HG03066 (cell line): ENCODE measurements around the gene ZBTB48.
"Not testable (repeated sequence)": the region's sequence is repeated elsewhere in the genome, so short reads cannot be mapped to it uniquely, and the experiment has no call there.

Experiments
- ATAC-seq: cut with Tn5 transposase; IDR thresholded peaks from one replicate; pipeline ENCODE4 v1.9.1; 2021; ENCODE audit warnings: low read depth; ENCODE audit not compliant: unreplicated experiment

Gene ZBTB48

DNA sequence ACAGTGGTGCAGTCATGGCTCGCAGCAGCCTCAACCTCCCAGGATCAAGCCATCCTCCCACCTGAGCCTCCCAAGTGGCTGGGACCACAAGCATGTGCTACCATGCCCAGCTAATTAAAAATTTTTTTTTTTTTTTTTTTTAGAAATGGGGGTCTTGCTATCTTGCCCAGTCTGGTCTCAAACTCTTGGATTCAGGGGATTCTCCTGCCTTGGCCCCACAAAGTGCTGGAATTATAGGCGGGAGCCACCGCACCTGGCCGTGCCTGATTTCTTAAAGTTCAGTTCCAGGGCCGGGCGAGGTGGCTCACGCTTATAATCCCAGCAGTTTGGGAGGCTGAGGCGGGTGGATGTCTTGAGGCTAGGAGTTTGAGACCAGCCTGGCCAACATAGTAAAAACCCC lies 51.3 kb downstream of the ZBTB48 start:
- no peak for ATAC-seq

DNA sequence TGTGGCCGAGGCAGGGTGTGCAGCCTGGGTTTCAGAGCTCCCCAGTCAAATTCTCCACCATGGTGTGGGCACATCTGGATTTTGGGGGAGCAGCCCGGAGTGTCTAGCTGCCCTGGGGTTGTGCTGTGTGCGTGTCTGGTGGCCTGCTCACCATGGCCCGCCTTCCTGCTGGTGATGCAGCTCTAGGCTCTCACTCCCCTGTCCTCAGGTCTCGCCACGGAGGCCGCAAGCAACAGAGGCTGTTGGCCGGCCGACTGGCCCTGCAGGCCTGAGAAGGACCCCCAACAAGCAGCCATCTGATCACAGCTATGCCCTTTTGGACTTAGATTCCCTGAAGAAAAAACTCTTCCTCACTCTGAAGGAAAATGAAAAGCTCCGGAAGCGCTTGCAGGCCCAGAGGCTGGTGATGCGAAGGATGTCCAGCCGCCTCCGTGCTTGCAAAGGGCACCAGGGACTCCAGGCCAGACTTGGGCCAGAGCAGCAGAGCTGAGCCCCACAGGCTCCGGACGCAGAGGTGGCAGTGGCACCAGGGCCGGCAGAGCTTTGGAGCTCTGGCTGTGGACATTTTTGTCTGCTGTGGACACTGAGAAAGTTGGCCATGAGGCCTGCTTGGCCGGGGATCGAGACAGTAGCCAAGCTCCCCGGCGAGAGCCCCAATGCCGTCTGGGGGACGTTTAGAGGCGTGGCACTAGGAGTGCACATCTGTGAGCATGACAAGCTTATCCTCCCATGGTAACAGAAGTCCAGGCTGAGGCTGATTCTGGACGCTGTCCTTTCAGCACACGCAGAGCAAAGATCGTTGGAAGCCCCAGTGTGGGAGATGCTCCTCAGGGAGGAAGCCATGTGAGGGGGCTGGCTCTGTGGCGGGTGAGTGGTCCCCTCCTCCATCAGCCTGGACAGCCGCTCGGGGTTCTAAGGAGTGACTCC lies 53.1 kb downstream of the ZBTB48 start:
- ATAC-seq = no peak

DNA sequence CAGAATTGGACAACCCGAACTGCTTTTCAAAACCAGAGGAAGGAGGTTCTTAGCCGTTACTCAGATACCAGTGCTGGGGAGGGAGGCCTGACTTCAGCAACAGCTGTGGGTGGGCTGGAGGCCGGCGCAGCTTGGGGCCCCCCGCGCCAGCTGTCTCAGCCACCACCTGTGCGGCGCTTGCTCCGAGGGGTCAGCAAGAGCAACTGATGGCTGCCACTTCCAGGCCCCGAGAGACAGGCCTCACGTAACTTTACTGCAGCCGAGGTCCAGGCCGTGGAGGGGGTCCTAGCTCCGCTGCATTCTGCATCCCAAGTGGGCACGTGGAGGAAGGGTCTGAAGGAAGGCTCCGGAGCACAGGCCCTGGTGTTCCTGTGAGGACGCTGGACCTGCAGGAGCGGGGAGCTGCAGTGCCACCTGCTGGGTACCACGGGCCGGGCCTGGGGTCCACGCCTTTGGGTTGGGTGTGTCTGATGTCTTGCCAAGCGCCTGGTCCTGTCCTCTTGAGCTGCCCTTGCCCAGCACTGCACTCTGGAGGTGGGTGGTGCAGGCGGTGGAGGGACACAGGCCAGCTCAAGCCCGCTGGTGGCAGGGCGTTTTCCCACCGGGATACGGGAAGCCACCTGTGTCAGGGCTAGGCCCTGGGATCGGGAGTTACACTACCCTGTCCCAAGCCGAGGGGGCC lies 54.7 kb downstream of the ZBTB48 start:
- no peak for ATAC-seq

DNA sequence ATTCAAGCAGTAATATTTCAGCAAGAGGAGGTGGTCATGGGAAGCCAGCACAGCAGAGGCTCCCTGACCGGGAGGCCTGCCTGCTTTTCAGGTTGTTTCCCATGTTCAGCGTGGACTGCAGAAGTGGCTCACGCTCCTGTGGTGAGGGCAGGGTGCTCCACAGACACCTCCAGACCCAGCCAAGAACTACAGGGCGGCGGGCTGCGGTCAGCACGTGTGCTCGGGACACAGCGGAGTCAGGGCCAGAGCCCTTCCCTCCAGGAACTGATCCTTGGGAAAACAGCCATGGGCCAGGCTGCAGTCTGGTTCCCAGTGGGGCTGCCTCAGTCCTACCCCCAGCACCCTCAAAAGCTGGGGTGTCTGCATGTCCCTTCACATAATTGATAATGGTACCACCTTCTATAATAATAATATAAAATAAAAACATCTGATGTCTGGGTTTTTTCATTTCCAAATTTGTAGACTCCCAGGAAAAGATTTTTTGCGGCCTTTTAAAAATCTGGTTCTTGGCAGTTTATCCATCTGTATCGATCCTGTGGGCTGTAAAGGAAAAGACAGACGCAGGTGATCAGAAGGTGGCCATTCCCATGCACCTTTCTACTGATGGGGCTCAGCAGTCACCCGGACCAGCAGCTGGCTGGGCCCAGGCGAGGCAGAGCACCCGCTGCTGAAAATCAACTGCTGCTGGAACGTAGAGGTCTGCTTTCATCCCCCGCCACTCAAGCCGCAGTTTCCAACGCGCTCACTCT lies 55.5 kb downstream of the ZBTB48 start:
- ATAC-seq = no peak

DNA sequence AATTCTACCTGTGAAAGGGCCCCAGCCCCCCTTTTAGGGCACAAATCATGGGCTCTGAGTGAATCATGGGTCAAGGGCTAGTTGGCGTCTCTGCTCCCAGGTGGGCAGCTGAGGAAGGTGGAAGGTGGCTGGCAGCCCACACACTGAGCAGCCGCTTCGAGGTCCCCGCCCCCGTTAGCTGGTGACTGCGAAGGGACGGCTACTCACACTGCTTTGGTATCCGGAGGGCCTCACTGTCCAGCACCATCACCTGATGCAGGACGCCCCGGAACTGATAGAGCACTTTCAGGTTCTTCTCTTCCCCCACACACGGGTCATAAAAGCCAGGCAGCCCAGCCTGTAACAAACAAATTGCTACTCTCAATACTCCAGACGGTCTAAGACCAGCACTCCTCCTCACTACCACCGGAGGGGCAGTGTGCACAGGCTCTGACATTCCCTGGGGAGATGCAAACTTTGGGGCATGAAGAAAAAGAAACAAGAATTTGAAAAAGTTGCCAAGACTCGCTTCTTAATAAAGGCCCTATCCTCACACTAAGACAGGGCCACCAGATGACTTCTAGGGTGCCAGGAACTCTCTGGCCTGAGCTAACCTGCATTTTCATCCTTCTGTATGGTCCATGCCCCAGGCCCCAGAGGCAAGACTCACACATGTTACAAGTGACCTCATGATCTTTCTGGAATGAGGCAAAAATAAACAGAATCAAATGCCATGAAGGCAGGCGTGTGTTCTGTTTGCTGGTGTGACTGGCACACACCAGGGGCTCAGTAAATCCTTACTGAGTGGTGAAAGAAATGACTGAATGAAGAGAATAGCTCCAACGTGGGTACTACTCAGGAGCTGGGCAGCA lies 56.3 kb downstream of the ZBTB48 start:
- ATAC-seq = no peak

DNA sequence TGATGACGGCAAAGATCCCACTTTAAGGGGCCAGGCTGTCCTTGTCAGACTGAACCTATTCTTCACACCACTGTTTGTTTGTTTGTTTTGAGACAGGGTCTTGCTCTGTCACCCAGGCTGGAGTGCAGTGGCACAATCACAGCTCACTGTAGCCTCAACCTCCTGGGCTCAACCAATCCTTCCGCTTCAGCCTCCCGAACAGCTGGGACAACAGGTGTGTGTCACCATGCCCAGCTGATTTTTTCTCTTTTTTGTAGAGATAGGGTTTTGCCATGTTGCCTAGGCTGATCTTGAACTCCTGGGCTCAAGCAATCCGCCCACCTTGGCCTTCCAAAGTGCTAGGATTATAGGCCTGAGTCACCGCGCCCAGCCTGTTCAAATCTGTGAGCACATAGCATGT lies 57.0 kb downstream of the ZBTB48 start:
- not testable (repeated sequence) for ATAC-seq

DNA sequence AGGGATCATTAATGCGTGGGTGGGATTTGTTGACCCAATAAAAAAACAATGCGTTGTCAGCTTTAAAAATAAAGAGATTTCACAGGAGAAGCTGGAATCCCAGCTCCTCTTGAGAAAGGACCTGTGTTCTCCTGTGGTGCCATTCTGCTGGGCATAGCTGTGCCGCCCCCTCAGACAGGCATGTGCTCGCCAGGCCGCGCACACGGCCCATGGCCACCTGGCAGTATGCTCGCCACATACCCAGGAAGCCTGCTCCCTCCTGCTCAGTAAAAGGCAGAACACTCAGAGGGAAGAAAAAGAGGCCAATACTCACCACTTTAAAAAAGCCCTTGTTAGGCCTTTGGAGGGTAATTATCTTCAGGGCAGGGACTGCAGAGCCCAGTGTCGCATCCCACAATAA lies 58.0 kb downstream of the ZBTB48 start:
- ATAC-seq = no peak

DNA sequence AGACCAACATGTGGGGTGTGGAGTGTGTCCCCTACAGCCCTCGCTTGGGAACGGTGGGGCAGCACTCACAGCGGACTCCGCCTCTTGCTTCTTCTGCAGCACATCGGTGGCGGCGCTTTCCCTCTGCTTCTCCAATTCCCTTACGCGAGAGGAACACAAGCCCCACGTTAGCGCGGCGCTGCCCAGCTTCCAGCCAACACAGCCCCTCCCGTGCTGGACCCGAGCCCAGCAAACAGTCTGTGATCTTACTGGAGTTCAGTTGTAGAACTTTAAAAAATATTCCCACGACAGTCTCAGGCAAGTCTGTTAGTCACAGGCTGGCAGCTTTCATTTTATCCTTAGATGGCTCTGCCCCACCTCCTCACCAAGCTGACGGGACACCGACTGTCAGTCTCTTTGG lies 58.4 kb downstream of the ZBTB48 start:
- ATAC-seq = no peak
